AG04449 (cell line): ENCODE data around the gene CFAP61.

Source experiments
- CTCF ChIA-PET: fragments of 350-600 bp; formaldehyde crosslinking; extraction: SDS; loops from one replicate; lab custom pipeline; 2021; ENCODE audit warnings: antibody characterized with exemption; lab: Yijun Ruan, JAX
- POLR2A ChIA-PET: fragments of 400-600, 350-600 bp; formaldehyde crosslinking; extraction: SDS; loops from one replicate; lab custom pipeline; 2020; ENCODE audit warnings: antibody characterized with exemption, inconsistent platforms; lab: Yijun Ruan, JAX
- DNase-seq: peaks from one replicate; pipeline ENCODE4 v3.0.0-alpha.2; 2010; ENCODE audit warnings: low read depth, low spot score
- H3K4me3 ChIP-seq: 2 replicates; pipeline ENCODE4 v1.5.1; 2011; ENCODE audit warnings: low read depth, mild to moderate bottlenecking, control low read depth, low read length
- TF ChIP-seq, protein P1 (sequence below): IDR thresholded peaks from one replicate; pipeline ENCODE4 v1.5.1; 2011; ENCODE audit warnings: mild to moderate bottlenecking, moderate library complexity, low read length, control low read depth, inconsistent platforms; ENCODE audit not compliant: insufficient read depth; ENCODE audit errors: missing control alignments

Gene CFAP61

DNA sequence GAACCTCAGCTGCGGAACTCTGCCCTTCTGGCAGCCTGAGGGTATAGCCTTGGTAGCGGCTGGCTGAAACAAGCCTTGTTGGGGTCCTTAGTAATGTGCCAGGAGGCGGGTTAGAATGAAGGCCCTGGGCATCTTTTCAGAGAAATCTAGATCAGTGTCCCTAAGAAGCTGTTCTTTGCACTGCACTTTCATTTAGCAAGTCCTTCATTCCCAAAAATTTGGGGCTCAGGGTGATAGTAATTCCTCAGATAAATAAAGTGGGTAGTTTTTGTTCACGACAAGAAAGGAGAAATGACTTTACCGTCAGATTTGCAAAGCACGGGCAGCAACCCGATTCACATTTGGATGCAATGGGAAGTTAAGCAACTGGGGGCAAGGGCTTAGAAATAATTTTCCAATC is 318.8 kb downstream of the CFAP61 start:
- TF ChIP-seq, protein P1, sequence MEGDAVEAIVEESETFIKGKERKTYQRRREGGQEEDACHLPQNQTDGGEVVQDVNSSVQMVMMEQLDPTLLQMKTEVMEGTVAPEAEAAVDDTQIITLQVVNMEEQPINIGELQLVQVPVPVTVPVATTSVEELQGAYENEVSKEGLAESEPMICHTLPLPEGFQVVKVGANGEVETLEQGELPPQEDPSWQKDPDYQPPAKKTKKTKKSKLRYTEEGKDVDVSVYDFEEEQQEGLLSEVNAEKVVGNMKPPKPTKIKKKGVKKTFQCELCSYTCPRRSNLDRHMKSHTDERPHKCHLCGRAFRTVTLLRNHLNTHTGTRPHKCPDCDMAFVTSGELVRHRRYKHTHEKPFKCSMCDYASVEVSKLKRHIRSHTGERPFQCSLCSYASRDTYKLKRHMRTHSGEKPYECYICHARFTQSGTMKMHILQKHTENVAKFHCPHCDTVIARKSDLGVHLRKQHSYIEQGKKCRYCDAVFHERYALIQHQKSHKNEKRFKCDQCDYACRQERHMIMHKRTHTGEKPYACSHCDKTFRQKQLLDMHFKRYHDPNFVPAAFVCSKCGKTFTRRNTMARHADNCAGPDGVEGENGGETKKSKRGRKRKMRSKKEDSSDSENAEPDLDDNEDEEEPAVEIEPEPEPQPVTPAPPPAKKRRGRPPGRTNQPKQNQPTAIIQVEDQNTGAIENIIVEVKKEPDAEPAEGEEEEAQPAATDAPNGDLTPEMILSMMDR: no peak
- no peak overlapping the region for H3K4me3 ChIP-seq
- ChIA-PET POLR2A (no interaction called here), CTCF (interaction anchor here (1.3 to 1.7 kb wide), 4 partner anchors 12 to 222 kb away, joined by 3 to 6 read pairs (median 4); no protein-coding TSS in a partner anchor)
- DNase-seq: no peak

DNA sequence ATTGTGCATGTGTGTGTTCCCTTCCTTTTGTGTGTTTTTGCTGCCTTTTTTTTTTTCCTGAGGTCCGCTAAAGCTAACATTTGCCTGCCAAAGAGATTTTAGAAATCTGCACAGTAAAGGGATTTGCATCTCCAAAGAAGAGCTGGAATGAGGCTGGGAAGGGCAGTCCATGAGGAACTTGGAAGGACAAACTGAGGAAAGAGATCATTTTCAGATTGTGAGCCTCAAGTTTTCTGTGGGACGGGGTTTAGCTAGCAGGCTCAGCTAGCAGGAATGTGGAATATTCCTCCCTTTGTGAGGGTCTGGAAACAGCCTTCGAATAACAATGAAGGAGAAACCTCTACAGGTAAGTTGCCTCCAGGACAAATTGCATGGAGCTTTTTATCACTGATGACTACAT is 319.3 kb downstream of the CFAP61 start:
- ChIA-PET POLR2A (no interaction called here), CTCF (interaction anchor here (0.9 to 1.7 kb wide), 4 partner anchors 12 to 222 kb away, joined by 4 to 6 read pairs (median 4); no protein-coding TSS in a partner anchor)
- TF ChIP-seq, protein P1: no peak
- H3K4me3 ChIP-seq: no peak overlapping the region
- no peak for DNase-seq

DNA sequence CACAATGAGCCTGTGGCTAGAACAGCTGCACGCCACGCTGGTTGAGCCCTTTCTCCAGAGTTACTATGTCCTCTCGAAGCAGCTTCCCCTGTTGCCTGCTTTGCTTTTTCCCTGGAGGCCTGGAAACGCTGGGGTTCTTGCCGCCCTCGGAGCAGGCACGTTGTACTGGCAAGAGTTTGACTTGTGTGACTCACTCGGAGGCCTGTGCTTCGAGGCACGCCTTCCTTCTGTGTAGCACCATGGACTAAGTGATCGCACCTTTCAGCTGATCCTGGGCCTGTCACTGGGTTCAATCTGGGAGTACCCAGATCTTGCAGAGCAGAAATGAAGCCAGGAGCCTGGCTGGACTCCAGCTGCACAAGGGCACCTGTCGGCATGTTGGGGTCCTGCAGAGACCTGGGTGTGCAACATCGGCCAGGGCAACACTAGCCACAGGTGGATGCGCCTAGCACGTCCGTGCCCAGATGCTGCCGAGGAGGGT is 320.8 kb downstream of the CFAP61 start:
- TF ChIP-seq, protein P1: no peak
- peak; percentile 24 for DNase-seq
- ChIA-PET CTCF (interaction anchor here (1.1 kb wide), 1 partner anchor 11 kb away, joined by 5 read pairs; no protein-coding TSS in a partner anchor), POLR2A (no interaction called here)
- no peak overlapping the region for H3K4me3 ChIP-seq

DNA sequence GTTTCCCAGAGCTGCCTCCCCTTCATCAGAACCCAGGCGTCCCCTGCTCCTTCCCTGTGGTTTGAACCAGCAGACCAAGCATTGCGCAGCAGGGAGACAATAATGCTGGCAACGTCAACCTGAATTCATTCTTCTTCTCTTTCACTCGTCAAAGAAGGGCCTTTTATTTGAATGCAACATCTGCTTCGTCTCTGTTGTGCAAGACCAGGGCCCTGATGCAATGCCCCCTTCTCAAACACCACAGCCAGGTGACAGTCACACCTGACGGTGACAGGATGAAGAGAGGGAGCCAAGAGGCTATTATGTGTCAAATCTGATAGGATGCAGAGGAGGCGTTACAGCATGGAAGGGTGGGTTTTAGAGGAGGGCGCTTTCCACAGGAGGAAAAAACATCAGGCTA is 323.5 kb downstream of the CFAP61 start:
- H3K4me3 ChIP-seq: no peak overlapping the region
- ChIA-PET CTCF (interaction anchor here (1.7 kb wide), 1 partner anchor 191 kb away, joined by 5 read pairs; no protein-coding TSS in a partner anchor), POLR2A (no interaction called here)
- no peak for DNase-seq
- TF ChIP-seq, protein P1: no peak

DNA sequence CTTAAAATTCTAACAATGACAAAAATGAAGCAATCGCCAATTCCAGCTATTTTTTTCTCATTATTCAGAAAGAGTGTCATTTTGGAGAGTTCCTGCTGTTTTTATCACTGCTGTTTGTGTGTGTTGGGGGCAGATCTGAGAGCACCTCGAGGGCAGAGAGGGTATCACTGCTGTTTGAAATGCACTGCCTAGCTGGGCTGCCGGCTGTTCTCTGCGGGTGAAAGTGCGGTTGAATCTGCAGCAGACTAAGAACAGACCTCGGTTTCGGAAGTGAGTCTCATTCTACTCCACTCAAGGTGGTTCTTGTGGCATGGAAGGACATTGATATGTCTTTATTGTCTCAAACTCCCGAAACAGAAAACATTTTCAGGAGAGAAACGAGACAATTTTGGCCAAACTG is 333.9 kb downstream of the CFAP61 start:
- ChIA-PET CTCF (interaction anchor here (1.4 kb wide), 1 partner anchor 181 kb away, joined by 3 read pairs; no protein-coding TSS in a partner anchor), POLR2A (no interaction called here)
- DNase-seq: no peak
- TF ChIP-seq, protein P1: no peak
- no peak overlapping the region for H3K4me3 ChIP-seq

DNA sequence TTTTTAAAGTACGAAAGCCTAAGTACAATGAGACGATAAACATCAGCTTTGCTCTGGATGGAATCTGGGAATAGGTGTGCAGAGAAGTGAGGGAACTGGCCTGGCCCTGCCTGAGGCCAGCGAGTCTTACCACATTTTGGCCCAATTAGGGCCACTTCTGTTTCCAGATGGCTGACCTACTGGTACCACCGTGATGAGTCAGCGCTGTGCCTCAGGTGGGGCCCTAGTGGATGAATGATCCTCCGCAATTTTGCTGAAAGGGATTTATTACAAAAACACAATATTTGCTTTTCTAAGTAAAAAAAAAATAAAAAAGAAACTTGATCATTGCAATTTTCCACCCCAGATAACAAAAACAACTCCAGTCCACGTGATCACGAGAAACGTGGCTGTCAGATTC is 338.1 kb downstream of the CFAP61 start:
- TF ChIP-seq, protein P1: no peak
- no peak overlapping the region for H3K4me3 ChIP-seq
- POLR2A ChIA-PET: no interaction called here
- CTCF ChIA-PET: no interaction called here
- no peak for DNase-seq
